GM20000 (cell line): ENCODE data around the gene ING2.
"Not testable (repeated sequence)": the region's sequence is repeated elsewhere in the genome, so short reads cannot be mapped to it uniquely, and the experiment has no call there.

Experiments used
- DNase-seq: peaks from one replicate; pipeline ENCODE4 v3.0.0; 2012; ENCODE audit warnings: low spot score
- CTCF ChIP-seq: IDR thresholded peaks from 2 replicates; pipeline ENCODE4 v1.5.1; 2012; ENCODE audit warnings: mild to moderate bottlenecking, control low read depth; ENCODE audit errors: extremely low read depth, missing control alignments

The ING2 gene

GRCh38 chr4:183504930-183505610 lies at the start of gene ING2:
TSS of gene ING2 (plus strand) at chr4:183505058. CDS start at chr4:183505196, 138 bp downstream.
- DNase-seq, result peak; percentile 91

GRCh38 chr4:183455431-183456195 lies 49.2 kb upstream of the ING2 start:
- no peak for DNase-seq
- no peak for TF ChIP-seq CTCF

More at GRCh38 chr4:183504930-183505610, at the start of gene ING2:
- no peak for TF ChIP-seq CTCF

GRCh38 chr4:183458005-183458404 lies 46.9 kb upstream of the ING2 start:
- DNase-seq, result no peak
- TF ChIP-seq CTCF, result no peak

- DNase-seq, result not testable (repeated sequence)
These were observed 40.8 kb upstream of the ING2 start for GRCh38 chr4:183463903-183464619.

GRCh38 chr4:183465879-183466278 lies 39.0 kb upstream of the ING2 start:
- DNase-seq, result not testable (repeated sequence)

GRCh38 chr4:183467246-183467645 lies 37.6 kb upstream of the ING2 start:
- DNase-seq, result no peak
- TF ChIP-seq CTCF, result no peak

- DNase-seq, result no peak
- TF ChIP-seq CTCF, result no peak
These were observed 36.4 kb upstream of the ING2 start for GRCh38 chr4:183468210-183469095.
